ENCODE data around the gene PTPRZ1.

PTPRZ1 gene

GRCh38 chr7:122055073-122055472 is 182.1 kb downstream of the PTPRZ1 start:
- Histone ChIP-seq H4K20me1 (ENCODE audit: insufficient read depth) (no peaks in the 10 kb centered on the region), H3K79me2 (ENCODE audit: insufficient read depth, low read depth) (no peaks in the 10 kb centered on the region), H3K27ac (no peak overlapping the region), H3K4me2 (no peak overlapping the region), H3K9ac (no peak overlapping the region), H2AFZ (ENCODE audit: low read depth) (no peak overlapping the region), H3K27me3 (ENCODE audit: insufficient read depth, low read depth) (no peaks in the 10 kb centered on the region), H3K4me1 (ENCODE audit: low read depth, poor library complexity, severe bottlenecking) (no peaks in the 10 kb centered on the region), H3K4me3 (IDR thresholded peaks at IDR 0.05; ENCODE audit: insufficient read depth, low read depth, low read length) (no peak overlapping the region), H3K36me3 (ENCODE audit: insufficient read depth) (no peaks in the 10 kb centered on the region)
- TF ChIP-seq CTCF (conservative IDR thresholded peaks at IDR 0.05; ENCODE audit: low read depth, low read length): no peak

- Histone ChIP-seq H2AFZ (ENCODE audit: low read depth) (no peak overlapping the region), H3K27ac (no peak overlapping the region), H3K9ac (no peak overlapping the region), H4K20me1 (ENCODE audit: insufficient read depth) (no peaks in the 10 kb centered on the region), H3K4me2 (no peak overlapping the region), H3K4me3 (IDR thresholded peaks at IDR 0.05; ENCODE audit: insufficient read depth, low read depth, low read length) (no peak overlapping the region), H3K79me2 (ENCODE audit: insufficient read depth, low read depth) (no peaks in the 10 kb centered on the region), H3K36me3 (ENCODE audit: insufficient read depth) (no peaks in the 10 kb centered on the region), H3K27me3 (ENCODE audit: insufficient read depth, low read depth) (no peaks in the 10 kb centered on the region), H3K4me1 (ENCODE audit: low read depth, poor library complexity, severe bottlenecking) (no peaks in the 10 kb centered on the region)
- no peak for TF ChIP-seq CTCF (conservative IDR thresholded peaks at IDR 0.05; ENCODE audit: low read depth, low read length)
Measured at GRCh38 chr7:122056977-122057376, 184.0 kb downstream of the PTPRZ1 start.

DNA sequence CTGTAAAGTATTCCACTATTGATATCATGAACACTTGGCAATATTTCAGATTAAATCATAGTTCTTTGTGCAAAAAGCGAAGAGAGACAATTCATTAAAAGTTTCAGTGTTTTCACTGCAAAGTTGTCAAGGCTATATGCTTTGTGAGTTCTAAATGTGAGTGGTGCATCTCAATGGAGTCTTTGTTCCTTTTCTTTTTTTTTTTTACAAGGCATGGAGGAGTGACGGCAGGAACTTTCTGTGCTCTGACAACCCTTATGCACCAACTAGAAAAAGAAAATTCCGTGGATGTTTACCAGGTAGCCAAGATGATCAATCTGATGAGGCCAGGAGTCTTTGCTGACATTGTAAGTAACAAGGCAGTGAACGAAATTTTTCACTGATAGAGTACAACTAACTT is 186.6 kb downstream of the PTPRZ1 start:
- Histone ChIP-seq H3K4me2 (no peak overlapping the region), H3K4me3 (IDR thresholded peaks at IDR 0.05; ENCODE audit: insufficient read depth, low read depth, low read length) (no peak overlapping the region), H2AFZ (ENCODE audit: low read depth) (no peak overlapping the region), H3K27me3 (ENCODE audit: insufficient read depth, low read depth) (no peaks in the 10 kb centered on the region), H3K27ac (no peak overlapping the region), H3K79me2 (ENCODE audit: insufficient read depth, low read depth) (no peaks in the 10 kb centered on the region), H3K9ac (no peak overlapping the region), H4K20me1 (ENCODE audit: insufficient read depth) (no peaks in the 10 kb centered on the region), H3K4me1 (ENCODE audit: low read depth, poor library complexity, severe bottlenecking) (no peaks in the 10 kb centered on the region), H3K36me3 (ENCODE audit: insufficient read depth) (no peaks in the 10 kb centered on the region)
- TF ChIP-seq CTCF (conservative IDR thresholded peaks at IDR 0.05; ENCODE audit: low read depth, low read length): no peak

DNA sequence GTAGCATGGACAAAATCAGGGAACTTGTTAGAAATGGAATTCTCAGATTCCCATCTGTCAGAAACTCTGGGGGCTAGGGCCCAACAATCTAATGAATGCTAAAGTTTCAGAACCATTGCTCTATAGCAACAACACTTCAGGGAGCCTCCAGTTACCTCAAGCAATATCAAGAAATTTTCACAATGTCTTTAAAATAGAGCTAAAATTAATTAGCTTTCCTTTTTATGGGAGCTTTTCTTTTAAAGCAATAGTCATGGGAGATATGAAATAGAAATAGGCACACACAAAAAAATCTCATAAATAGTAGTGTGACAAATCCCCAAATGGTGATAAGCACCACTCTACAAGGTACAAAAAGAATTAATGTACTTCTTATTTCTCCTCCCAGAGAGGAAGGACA is 190.2 kb downstream of the PTPRZ1 start:
- Histone ChIP-seq H3K4me1 (ENCODE audit: low read depth, poor library complexity, severe bottlenecking) (no peaks in the 10 kb centered on the region), H3K79me2 (ENCODE audit: insufficient read depth, low read depth) (no peaks in the 10 kb centered on the region), H3K36me3 (ENCODE audit: insufficient read depth) (no peaks in the 10 kb centered on the region), H4K20me1 (ENCODE audit: insufficient read depth) (no peaks in the 10 kb centered on the region), H3K27me3 (ENCODE audit: insufficient read depth, low read depth) (no peaks in the 10 kb centered on the region), H3K4me2 (no peak overlapping the region), H3K9ac (no peak overlapping the region), H2AFZ (ENCODE audit: low read depth) (no peak overlapping the region), H3K4me3 (IDR thresholded peaks at IDR 0.05; ENCODE audit: insufficient read depth, low read depth, low read length) (no peak overlapping the region), H3K27ac (no peak overlapping the region)
- TF ChIP-seq CTCF (conservative IDR thresholded peaks at IDR 0.05; ENCODE audit: low read depth, low read length): no peak

- Histone ChIP-seq H3K27ac (no peak overlapping the region), H3K4me1 (ENCODE audit: low read depth, poor library complexity, severe bottlenecking) (no peaks in the 10 kb centered on the region), H2AFZ (ENCODE audit: low read depth) (no peak overlapping the region), H3K9ac (no peak overlapping the region), H3K4me2 (no peak overlapping the region), H3K4me3 (IDR thresholded peaks at IDR 0.05; ENCODE audit: insufficient read depth, low read depth, low read length) (no peak overlapping the region), H4K20me1 (ENCODE audit: insufficient read depth) (no peaks in the 10 kb centered on the region), H3K79me2 (ENCODE audit: insufficient read depth, low read depth) (no peaks in the 10 kb centered on the region), H3K27me3 (ENCODE audit: insufficient read depth, low read depth) (no peaks in the 10 kb centered on the region), H3K36me3 (ENCODE audit: insufficient read depth) (no peaks in the 10 kb centered on the region)
- TF ChIP-seq CTCF (conservative IDR thresholded peaks at IDR 0.05; ENCODE audit: low read depth, low read length): no peak
Measured at GRCh38 chr7:122064971-122065370, 192.0 kb downstream of the PTPRZ1 start.
